Measurements from ENCODE around the gene ARHGEF10L.

The ARHGEF10L gene

GRCh38 chr1:17566417-17566816, 26.9 kb downstream of the ARHGEF10L start:
- no peak for DNase-seq (ENCODE audit: insufficient read length, low spot score)
- TF ChIP-seq POLR2AphosphoS5 (IDR thresholded peaks at IDR 0.05; ENCODE audit: low read depth, low read length) = no peak
- TF ChIP-seq PAX5 (IDR thresholded peaks at IDR 0.05; ENCODE audit: insufficient read depth, low read length, severe bottlenecking) = no peak
- TF ChIP-seq SPI1 (IDR thresholded peaks at IDR 0.05; ENCODE audit: low read depth, low read length) = no peak
- TF ChIP-seq POLR2A (IDR thresholded peaks at IDR 0.05; ENCODE audit: low read depth, low read length) = no peak
- no peak for TF ChIP-seq TAF1 (IDR thresholded peaks at IDR 0.05; ENCODE audit: low read depth, low read length)
- TF ChIP-seq POU2F2 (IDR thresholded peaks at IDR 0.05; ENCODE audit: low read depth, low read length) = no peak
- no peak for FAIRE-seq

GRCh38 chr1:17566892-17567291, 27.4 kb downstream of the ARHGEF10L start:
- DNase-seq (ENCODE audit: insufficient read length, low spot score) (no peak), FAIRE-seq (no peak)

GRCh38 chr1:17567582-17567981, 28.1 kb downstream of the ARHGEF10L start:
- DNase-seq (ENCODE audit: insufficient read length, low spot score) (no peak), FAIRE-seq (no peak)
- TF ChIP-seq TAF1 (IDR thresholded peaks at IDR 0.05; ENCODE audit: low read depth, low read length) = no peak
- TF ChIP-seq POU2F2 (IDR thresholded peaks at IDR 0.05; ENCODE audit: low read depth, low read length) = no peak

More at GRCh38 chr1:17566892-17567291, 27.4 kb downstream of the ARHGEF10L start:
- TF ChIP-seq PAX5 (IDR thresholded peaks at IDR 0.05; ENCODE audit: insufficient read depth, low read length, severe bottlenecking) (no peak), POLR2AphosphoS5 (IDR thresholded peaks at IDR 0.05; ENCODE audit: low read depth, low read length) (no peak), POU2F2 (IDR thresholded peaks at IDR 0.05; ENCODE audit: low read depth, low read length) (no peak), POLR2A (IDR thresholded peaks at IDR 0.05; ENCODE audit: low read depth, low read length) (no peak), SPI1 (IDR thresholded peaks at IDR 0.05; ENCODE audit: low read depth, low read length) (no peak), TAF1 (IDR thresholded peaks at IDR 0.05; ENCODE audit: low read depth, low read length) (no peak)

GRCh38 chr1:17568014-17568900, 28.8 kb downstream of the ARHGEF10L start:
- FAIRE-seq = no peak
- no peak for DNase-seq (ENCODE audit: insufficient read length, low spot score)
- no peak for TF ChIP-seq POLR2AphosphoS5 (IDR thresholded peaks at IDR 0.05; ENCODE audit: low read depth, low read length)
- no peak for TF ChIP-seq POLR2A (IDR thresholded peaks at IDR 0.05; ENCODE audit: low read depth, low read length)
- TF ChIP-seq SPI1 (IDR thresholded peaks at IDR 0.05; ENCODE audit: low read depth, low read length) = no peak
- TF ChIP-seq POU2F2 (IDR thresholded peaks at IDR 0.05; ENCODE audit: low read depth, low read length) = no peak
- no peak for TF ChIP-seq PAX5 (IDR thresholded peaks at IDR 0.05; ENCODE audit: insufficient read depth, low read length, severe bottlenecking)
- no peak for TF ChIP-seq TAF1 (IDR thresholded peaks at IDR 0.05; ENCODE audit: low read depth, low read length)

DNA sequence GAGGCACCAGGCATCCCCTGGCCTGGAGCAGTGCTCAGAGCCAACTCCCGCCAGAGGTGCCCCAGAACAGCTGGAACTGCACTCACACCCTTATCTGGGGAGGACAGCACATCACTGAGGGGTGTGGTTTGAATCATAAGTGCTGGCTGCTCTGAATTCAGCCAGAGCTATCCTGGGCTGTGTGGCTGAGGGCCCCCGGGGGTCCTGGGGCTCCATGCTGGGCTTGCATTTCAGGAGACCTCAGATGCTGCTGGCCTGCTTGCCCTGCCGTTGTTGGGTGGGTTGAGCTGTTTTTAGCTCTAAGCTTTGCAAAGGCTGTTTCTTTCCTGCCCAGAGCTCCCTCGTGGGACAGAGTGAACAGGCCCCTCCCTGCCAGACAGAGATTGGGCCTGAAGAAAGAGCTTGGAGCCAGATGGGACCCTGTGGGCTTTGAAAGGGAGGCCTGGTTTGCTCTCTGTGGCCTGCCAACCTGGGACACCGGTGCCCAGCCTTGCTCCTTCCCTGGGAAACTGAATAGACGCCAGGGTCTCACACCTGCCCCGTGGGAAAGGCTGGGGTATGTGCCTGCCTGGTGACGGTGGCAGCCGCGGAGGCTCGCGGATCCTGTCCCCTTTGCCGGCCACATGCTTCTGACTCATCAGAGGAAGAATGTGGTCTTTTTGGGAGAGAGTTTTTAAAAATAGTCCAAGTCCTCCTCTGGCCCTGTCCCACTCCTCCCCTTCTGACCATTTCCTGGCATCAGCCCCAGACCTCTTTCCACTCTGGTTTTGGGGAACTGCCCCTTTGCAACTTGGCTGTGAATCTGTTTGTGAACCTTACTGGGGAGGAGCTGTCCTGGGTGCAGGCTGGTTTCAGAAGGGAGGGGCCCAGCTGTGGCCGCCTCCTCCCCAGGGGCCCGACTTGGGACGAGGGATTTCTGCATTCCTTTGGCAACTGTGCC, 30.0 kb downstream of the ARHGEF10L start:
- FAIRE-seq (no peak), DNase-seq (ENCODE audit: insufficient read length, low spot score) (no peak)
- TF ChIP-seq POLR2A (IDR thresholded peaks at IDR 0.05; ENCODE audit: low read depth, low read length) = no peak
- TF ChIP-seq PAX5 (IDR thresholded peaks at IDR 0.05; ENCODE audit: insufficient read depth, low read length, severe bottlenecking) = no peak
- no peak for TF ChIP-seq TAF1 (IDR thresholded peaks at IDR 0.05; ENCODE audit: low read depth, low read length)

GRCh38 chr1:17570228-17570627, 30.7 kb downstream of the ARHGEF10L start:
- FAIRE-seq (no peak), DNase-seq (ENCODE audit: insufficient read length, low spot score) (no peak)
- TF ChIP-seq POLR2AphosphoS5 (IDR thresholded peaks at IDR 0.05; ENCODE audit: low read depth, low read length) (no peak), PAX5 (IDR thresholded peaks at IDR 0.05; ENCODE audit: insufficient read depth, low read length, severe bottlenecking) (no peak), SPI1 (IDR thresholded peaks at IDR 0.05; ENCODE audit: low read depth, low read length) (no peak), TAF1 (IDR thresholded peaks at IDR 0.05; ENCODE audit: low read depth, low read length) (no peak), POLR2A (IDR thresholded peaks at IDR 0.05; ENCODE audit: low read depth, low read length) (no peak), POU2F2 (IDR thresholded peaks at IDR 0.05; ENCODE audit: low read depth, low read length) (no peak)

GRCh38 chr1:17572264-17572985, 32.9 kb downstream of the ARHGEF10L start:
- FAIRE-seq = no peak
- peak; percentile 55 for DNase-seq (ENCODE audit: insufficient read length, low spot score)
- TF ChIP-seq TAF1 (IDR thresholded peaks at IDR 0.05; ENCODE audit: low read depth, low read length) (no peak), POLR2AphosphoS5 (IDR thresholded peaks at IDR 0.05; ENCODE audit: low read depth, low read length) (no peak), POLR2A (IDR thresholded peaks at IDR 0.05; ENCODE audit: low read depth, low read length) (no peak), PAX5 (IDR thresholded peaks at IDR 0.05; ENCODE audit: insufficient read depth, low read length, severe bottlenecking) (no peak)

- DNase-seq (ENCODE audit: insufficient read length, low spot score) (no peak), FAIRE-seq (no peak)
- TF ChIP-seq POLR2AphosphoS5 (IDR thresholded peaks at IDR 0.05; ENCODE audit: low read depth, low read length) (no peak), POLR2A (IDR thresholded peaks at IDR 0.05; ENCODE audit: low read depth, low read length) (no peak), TAF1 (IDR thresholded peaks at IDR 0.05; ENCODE audit: low read depth, low read length) (no peak), POU2F2 (IDR thresholded peaks at IDR 0.05; ENCODE audit: low read depth, low read length) (no peak), SPI1 (IDR thresholded peaks at IDR 0.05; ENCODE audit: low read depth, low read length) (no peak), PAX5 (IDR thresholded peaks at IDR 0.05; ENCODE audit: insufficient read depth, low read length, severe bottlenecking) (no peak)
Measured at GRCh38 chr1:17573518-17574041, 34.1 kb downstream of the ARHGEF10L start.

DNA sequence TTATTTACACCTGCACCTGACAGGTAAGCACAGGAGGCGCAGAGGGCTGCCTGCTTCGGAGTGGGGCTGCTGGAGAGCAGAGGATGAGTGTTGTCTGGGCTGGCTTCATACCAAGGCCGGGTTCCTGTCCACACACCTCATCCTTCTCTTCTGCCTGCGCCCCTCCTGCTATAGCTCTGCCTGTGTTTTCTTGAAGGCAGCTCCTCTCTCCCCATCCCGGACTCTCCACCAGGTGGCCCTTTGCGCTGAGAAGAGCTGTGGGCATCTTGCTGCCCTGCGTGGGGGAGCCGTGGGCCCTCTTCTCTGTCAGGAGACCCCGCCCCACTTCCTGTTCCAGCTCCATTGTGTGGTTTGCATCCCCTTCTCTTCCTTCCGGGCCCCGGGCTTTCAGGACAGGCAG, 35.0 kb downstream of the ARHGEF10L start:
- no peak for TF ChIP-seq POLR2A (IDR thresholded peaks at IDR 0.05; ENCODE audit: low read depth, low read length)
- TF ChIP-seq SPI1 (IDR thresholded peaks at IDR 0.05; ENCODE audit: low read depth, low read length) = no peak
- no peak for TF ChIP-seq PAX5 (IDR thresholded peaks at IDR 0.05; ENCODE audit: insufficient read depth, low read length, severe bottlenecking)
- no peak for TF ChIP-seq POLR2AphosphoS5 (IDR thresholded peaks at IDR 0.05; ENCODE audit: low read depth, low read length)
- no peak for TF ChIP-seq TAF1 (IDR thresholded peaks at IDR 0.05; ENCODE audit: low read depth, low read length)
- TF ChIP-seq POU2F2 (IDR thresholded peaks at IDR 0.05; ENCODE audit: low read depth, low read length) = no peak
- DNase-seq (ENCODE audit: insufficient read length, low spot score) (no peak), FAIRE-seq (no peak)
